ENCODE data around the gene TET3. TPM values are rescaled to one million over a fixed set of nuclear protein-coding genes. Genes with fewer than 3 reads are reported as not detected.
"Not testable (repeated sequence)": the region's sequence is repeated elsewhere in the genome, so short reads cannot be mapped to it uniquely, and the experiment has no call there.

TET3 gene
- 10 to 100 TPM; 14.1 to 24.9 (median 22.8) TPM for polyA plus RNA-seq (ENCODE audit: insufficient read length in 4 of 4)

- no peak for DNase-seq (ENCODE audit: low read depth in 4 of 4, low spot score in 3 of 4)
Observed at GRCh38 chr2:73984203-73984921, at the start of gene TET3. TET3 (plus strand) TSS chr2:73984910; CDS start chr2:73986404, 1,494 bp downstream.

- no peak for DNase-seq (ENCODE audit: low read depth in 4 of 4, low spot score in 3 of 4)
Observed at GRCh38 chr2:73935641-73936040, 49.1 kb upstream of the TET3 start.

- no peak for DNase-seq (ENCODE audit: low read depth in 4 of 4, low spot score in 3 of 4)
Observed at GRCh38 chr2:73937103-73937885, 47.4 kb upstream of the TET3 start.

- DNase-seq (ENCODE audit: low read depth in 4 of 4, low spot score in 3 of 4): no peak
Observed at GRCh38 chr2:73937899-73938298, 46.8 kb upstream of the TET3 start.

GRCh38 chr2:73938718-73939352 lies 45.9 kb upstream of the TET3 start:
- DNase-seq (ENCODE audit: low read depth in 4 of 4, low spot score in 3 of 4): no peak

- DNase-seq (ENCODE audit: low read depth in 4 of 4, low spot score in 3 of 4): no peak
Observed at GRCh38 chr2:73939419-73939818, 45.3 kb upstream of the TET3 start.

- DNase-seq (ENCODE audit: low read depth in 4 of 4, low spot score in 3 of 4): not testable (repeated sequence)
Observed at GRCh38 chr2:73940066-73940465, 44.6 kb upstream of the TET3 start.

GRCh38 chr2:73942664-73943063 lies 42.0 kb upstream of the TET3 start:
- DNase-seq (ENCODE audit: low read depth in 4 of 4, low spot score in 3 of 4): no peak

GRCh38 chr2:73944714-73945113 lies 40.0 kb upstream of the TET3 start:
- DNase-seq (ENCODE audit: low read depth in 4 of 4, low spot score in 3 of 4): no peak

- DNase-seq (ENCODE audit: low read depth in 4 of 4, low spot score in 3 of 4): no peak
Observed at GRCh38 chr2:73946215-73946614, 38.5 kb upstream of the TET3 start.

- no peak for DNase-seq (ENCODE audit: low read depth in 4 of 4, low spot score in 3 of 4)
Observed at GRCh38 chr2:73946666-73947065, 38.0 kb upstream of the TET3 start.

- no peak for DNase-seq (ENCODE audit: low read depth in 4 of 4, low spot score in 3 of 4)
Observed at GRCh38 chr2:73947412-73948018, 37.2 kb upstream of the TET3 start.

- DNase-seq (ENCODE audit: low read depth in 4 of 4, low spot score in 3 of 4): no peak
Observed at GRCh38 chr2:73949802-73950201, 34.9 kb upstream of the TET3 start.

GRCh38 chr2:73952499-73953446 lies 31.9 kb upstream of the TET3 start:
- no peak for DNase-seq (ENCODE audit: low read depth in 4 of 4, low spot score in 3 of 4)

- DNase-seq (ENCODE audit: low read depth in 4 of 4, low spot score in 3 of 4): no peak
Observed at GRCh38 chr2:73956218-73956865, 28.4 kb upstream of the TET3 start.

GRCh38 chr2:73961274-73961673 lies 23.4 kb upstream of the TET3 start:
- DNase-seq (ENCODE audit: low read depth in 4 of 4, low spot score in 3 of 4): no peak

- DNase-seq (ENCODE audit: low read depth in 4 of 4, low spot score in 3 of 4): no peak
Observed at GRCh38 chr2:73961823-73962615, 22.7 kb upstream of the TET3 start.

- DNase-seq (ENCODE audit: low read depth in 4 of 4, low spot score in 3 of 4): no peak
Observed at GRCh38 chr2:73962798-73963197, 21.9 kb upstream of the TET3 start.
